Stimulated activated CD4-positive, alpha-beta T cell treated with anti-CD3 and anti-CD28 coated beads, Interleukin-15, amount 100 ng/mL, for 24 hours (primary cell): ENCODE results near the gene LRRC36.

Experiments
- DNase-seq: peaks from one replicate; pipeline ENCODE4 v3.0.0-alpha.2; 2020

Gene LRRC36

GRCh38 chr16:67296420-67296819 lies 30.2 kb upstream of the LRRC36 start:
- no peak for DNase-seq

DNA sequence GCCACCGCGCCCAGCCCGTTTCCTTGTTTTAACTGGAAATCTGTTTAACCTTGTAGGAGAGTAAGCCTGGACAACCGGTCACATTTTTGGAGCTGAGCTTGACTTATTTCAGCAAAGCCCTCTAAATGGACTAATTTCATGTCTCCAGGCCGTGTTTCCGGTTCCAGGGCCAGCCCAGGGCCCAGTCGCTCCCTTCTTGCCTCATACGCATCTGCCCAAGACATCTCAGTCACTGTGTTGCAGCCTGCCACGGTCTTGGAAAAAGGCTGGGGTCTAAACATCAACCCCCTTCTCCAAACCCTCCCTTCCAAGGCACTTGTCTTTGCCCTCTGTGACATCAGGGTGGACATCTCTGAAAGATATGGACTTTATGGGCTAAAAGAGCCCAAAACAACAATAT lies 28.3 kb upstream of the LRRC36 start:
- no peak for DNase-seq

DNA sequence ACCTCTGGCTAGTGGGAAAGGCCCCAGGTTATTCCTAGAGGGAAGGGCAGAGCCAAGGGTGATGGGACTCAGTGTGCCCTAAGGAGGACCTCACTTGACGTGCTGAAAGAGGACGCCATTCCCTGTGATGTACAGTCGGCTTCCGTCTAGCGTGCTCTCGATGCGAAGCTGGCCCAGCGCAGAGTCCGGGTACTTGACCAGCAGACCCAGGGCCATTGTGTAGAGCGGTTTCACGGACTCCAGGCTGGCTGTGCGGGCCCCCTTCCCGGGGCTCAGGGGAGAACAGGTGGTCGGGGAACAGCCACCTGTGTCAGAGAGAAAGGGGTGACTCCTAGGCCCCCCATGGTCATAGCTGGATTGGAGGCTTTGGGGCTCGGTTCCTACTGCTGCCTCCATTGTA lies 27.3 kb upstream of the LRRC36 start:
- DNase-seq = no peak

- DNase-seq = no peak
These were observed 25.4 kb upstream of the LRRC36 start for GRCh38 chr16:67301080-67301782.

DNA sequence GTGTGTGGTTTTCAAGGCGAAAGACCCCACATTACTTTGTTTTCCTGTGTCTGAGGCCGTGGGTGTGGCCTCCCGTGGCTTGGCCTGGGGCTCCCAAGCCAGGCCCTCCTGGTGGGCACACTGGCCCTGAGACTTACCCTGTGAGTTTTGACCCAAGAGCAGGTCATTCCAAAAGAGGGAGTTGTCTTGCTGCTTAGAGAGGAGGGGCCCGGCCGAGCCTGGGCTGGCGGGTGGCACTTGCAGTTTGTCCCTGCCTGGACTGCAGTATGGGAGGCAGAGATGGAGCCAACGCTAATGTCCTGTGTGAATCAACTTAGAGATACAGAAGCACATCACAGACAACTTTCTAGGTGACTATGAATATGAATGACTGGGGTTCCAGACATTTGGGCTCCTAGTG lies 24.5 kb upstream of the LRRC36 start:
- DNase-seq = no peak

DNA sequence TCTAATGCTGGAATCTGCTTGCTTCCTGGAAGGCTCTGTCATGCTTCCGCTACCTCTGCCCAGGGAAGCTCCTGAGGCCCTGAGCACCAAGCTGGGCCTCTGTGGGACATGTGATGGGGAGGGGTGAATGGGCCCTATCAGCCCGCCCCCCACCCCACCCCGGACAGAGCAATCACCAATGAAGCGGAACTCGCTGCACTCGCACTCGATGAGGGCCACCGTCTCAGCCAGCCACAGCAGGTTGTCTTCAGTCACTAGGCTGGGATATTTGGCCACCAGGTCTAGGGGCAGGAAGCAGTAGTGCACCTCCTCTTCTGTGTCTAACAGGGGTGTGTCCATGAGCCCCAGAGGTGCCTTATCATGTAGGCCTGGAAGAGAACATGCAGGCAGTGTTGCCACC lies 23.6 kb upstream of the LRRC36 start:
- DNase-seq = no peak

- DNase-seq = no peak
These were observed 22.6 kb upstream of the LRRC36 start for GRCh38 chr16:67304020-67304419.

- DNase-seq = no peak
These were observed 21.2 kb upstream of the LRRC36 start for GRCh38 chr16:67305216-67306071.

GRCh38 chr16:67310561-67310960 lies 16.1 kb upstream of the LRRC36 start:
- DNase-seq = no peak

GRCh38 chr16:67311607-67312488 lies 14.8 kb upstream of the LRRC36 start:
- peak; percentile 92 for DNase-seq

- no peak for DNase-seq
These were observed 13.9 kb upstream of the LRRC36 start for GRCh38 chr16:67312719-67313118.

DNA sequence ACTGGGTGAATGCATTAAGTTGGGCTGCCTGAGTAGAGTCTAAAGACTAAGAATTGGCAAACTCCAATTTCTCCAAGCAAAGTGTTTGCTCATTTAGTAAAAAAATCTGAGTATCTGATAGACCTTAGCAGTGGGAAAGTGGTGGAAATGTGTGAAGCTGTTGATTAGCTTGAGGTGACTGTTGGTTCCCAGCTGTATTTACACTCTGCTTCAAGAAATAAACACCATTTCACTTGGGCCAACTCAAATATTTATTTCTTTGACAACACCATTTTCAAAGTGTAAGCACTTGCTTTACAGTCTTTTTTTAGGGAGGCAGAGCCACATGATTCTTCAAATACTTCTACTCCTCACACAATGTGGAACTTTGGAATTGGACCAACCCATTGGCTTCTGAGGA lies 8.8 kb upstream of the LRRC36 start:
- no peak for DNase-seq

GRCh38 chr16:67326115-67326471 lies 522 bp upstream of the LRRC36 start:
- no peak for DNase-seq

DNA sequence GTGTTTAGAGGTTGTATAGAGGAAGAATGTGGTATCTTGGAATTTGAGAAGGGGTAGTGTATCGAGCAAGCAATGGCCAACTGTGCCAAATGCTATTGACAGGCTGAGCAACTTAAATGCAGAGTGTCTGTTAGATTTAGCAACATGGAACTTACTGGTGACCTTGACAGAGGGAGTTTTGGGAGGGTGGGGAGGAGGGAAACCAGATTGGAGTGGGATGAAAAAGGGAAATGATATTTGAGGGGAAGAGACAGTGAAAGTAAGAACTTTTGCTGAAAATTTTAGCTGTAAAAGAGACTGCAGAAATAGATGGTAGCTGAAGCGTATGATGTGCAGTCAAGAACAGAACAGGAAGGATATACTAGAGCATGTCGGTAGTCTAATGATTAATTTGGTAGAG lies 1.1 kb downstream of the LRRC36 start:
- DNase-seq = no peak

- DNase-seq = no peak
These were observed 3.3 kb downstream of the LRRC36 start for GRCh38 chr16:67329901-67330300.

DNA sequence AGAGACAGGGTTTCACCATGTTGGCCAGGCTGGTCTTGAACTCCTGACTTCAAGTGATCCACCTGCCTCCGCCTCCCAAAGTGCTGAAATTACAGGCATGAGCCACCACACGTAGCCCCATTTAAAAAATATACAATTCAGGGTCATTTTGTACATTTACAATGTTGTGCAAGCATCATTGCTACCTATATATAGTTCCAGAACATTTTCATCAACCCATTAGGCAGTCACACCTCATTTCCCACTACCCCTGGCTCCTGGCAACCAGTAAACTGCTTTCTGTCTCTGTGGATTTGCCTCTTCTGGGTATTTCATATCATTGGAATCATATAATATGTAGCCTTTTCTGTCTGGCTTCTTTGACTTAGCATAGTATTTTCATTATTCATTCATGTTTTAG lies 6.7 kb downstream of the LRRC36 start:
- no peak for DNase-seq

DNA sequence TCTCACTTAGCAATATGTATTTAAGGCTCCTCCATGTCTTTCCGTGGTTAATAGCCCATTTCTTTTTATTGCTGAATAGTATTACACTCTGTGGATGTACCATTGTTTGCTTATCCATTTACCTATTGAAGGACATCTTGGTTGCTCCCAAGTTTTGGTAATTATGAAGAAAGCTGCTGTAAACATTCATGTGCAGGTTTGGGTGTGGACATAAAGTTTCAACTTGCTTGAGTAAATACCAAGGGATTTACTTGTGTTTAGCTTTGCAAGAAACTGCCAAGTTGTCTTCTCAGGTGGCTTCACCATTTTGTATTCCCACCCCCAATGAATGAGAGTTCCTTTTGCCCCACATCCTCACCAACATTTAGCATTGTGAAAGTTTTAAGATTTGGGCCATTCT lies 9.5 kb downstream of the LRRC36 start:
- DNase-seq = no peak

DNA sequence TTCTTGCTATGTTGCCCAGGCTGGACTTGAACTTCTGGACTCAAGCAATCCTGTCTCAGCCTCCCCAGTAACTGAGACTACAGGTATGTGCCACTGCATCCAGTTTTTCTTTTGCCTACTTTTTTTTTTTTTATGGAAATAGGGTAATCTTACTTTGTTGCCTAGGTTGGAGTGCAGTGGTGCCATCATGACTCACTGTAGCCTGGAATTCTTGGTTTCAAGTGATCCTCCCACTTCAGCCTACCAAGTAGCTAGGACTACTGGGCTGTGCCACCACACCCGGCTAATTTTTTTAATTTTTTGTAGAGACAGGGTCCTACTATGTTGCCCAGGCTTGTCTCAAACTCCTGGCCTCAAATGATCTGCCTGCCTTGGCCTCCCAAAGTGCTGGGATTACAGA lies 10.0 kb downstream of the LRRC36 start:
- DNase-seq = no peak

DNA sequence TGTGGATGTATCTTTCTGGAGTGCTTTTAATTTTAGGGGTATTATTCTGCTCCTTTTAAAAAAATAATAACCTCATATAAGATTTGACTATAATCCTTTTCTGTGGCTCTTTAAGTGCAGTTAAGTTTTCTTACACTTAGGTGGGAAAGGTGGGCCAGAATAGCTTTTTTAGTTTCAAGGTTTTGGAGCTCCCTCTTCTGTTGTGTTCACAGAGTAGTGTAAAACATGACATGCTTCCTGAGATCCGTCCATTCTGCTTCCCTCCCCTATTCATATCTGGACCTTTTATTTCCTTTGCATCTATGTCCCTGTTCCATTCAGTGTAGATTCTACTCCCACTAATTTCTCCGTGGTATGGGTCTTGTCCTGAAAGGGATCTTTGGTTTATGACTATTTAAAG lies 12.8 kb downstream of the LRRC36 start:
- DNase-seq = no peak

- DNase-seq = no peak
These were observed 14.6 kb downstream of the LRRC36 start for GRCh38 chr16:67341250-67341649.

DNA sequence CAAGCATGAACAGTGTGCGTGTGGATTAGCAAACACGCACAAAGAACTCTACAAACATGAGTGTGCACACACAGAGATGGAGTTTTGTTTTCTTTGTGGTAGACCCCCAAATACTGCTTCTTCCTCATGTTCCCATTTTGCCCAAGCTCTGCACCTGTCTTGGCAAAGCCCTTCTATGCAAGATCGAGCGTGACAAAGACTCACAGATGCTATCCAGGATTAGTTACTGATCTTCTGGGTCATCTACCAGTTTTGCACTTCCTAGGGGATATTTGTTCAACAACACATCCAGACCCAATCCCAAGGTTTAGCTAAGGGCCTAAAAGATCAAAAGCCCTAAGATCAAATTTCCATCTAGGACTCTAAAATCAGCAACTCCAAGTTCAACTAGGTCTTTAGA lies 16.0 kb downstream of the LRRC36 start:
- no peak for DNase-seq

DNA sequence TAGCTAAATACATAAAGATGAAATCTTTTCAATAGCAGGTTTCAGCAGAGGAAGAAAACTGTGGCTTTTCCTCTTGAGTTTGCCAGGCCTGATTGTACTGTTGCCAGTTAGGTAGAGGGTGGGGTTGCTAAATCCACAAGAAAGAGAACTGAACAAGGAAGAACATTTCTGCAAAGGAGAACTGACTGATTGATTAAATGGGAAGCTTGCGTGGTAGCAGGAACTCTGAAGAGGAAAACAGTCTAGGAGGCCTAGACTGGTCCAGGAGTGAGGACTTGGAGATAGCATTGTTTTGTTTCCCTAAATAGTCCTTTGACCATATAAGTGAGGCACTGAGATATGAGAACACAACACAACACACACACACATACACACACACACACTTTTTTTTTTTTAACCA lies 18.8 kb downstream of the LRRC36 start:
- no peak for DNase-seq

GRCh38 chr16:67346341-67346740 lies 19.7 kb downstream of the LRRC36 start:
- DNase-seq = no peak

- DNase-seq = no peak
These were observed 22.6 kb downstream of the LRRC36 start for GRCh38 chr16:67349172-67349571.
